Measurements from ENCODE around the gene CXXC5. TPM values are rescaled to one million over a fixed set of nuclear protein-coding genes. Genes with fewer than 3 reads are reported as not detected.

CXXC5 gene
- total and polyA plus RNA-seq, 2 of the 4 experiments (the other 2 are of a cell fraction): 24.9 to 35.7 TPM

- Histone ChIP-seq H2BK5ac (ENCODE audit: low read depth, low read length, poor library complexity, severe bottlenecking) (no peak overlapping the region), H4K8ac (ENCODE audit: low read depth in 2 of 2, low read length in 2 of 2) (peak overlapping the region in 1 of 2 experiments; percentile 60; a peak in 1 of 4 replicates), H3K79me1 (ENCODE audit: low read depth in 1 of 2, low read length in 2 of 2) (peaks cover 30 to 90% of the 10 kb centered on the region in 2 experiments), H2BK15ac (ENCODE audit: low read depth, low read length) (no peak overlapping the region), H2BK20ac (ENCODE audit: low read depth, low read length) (no peak overlapping the region; the same call in 1 of the 2 replicates), H3K4me2 (ENCODE audit: low read depth, low read length) (no peak overlapping the region), H3K4me3 (ENCODE audit: insufficient read depth, low read depth, low read length) (no peak overlapping the region), H3K18ac (ENCODE audit: low read depth, low read length) (no peak overlapping the region), H2BK120ac (ENCODE audit: low read depth, low read length) (peak overlapping the region; percentile 0; the same call in 1 of the 2 replicates), H4K91ac (ENCODE audit: insufficient read depth, low read depth, low read length) (no peak overlapping the region), H3K27me3 (ENCODE audit: control insufficient read depth, insufficient read depth, low read length) (no peaks in the 10 kb centered on the region), H3K27ac (ENCODE audit: insufficient read depth, low read length) (no peak overlapping the region), H2AK9ac (replicated peaks; ENCODE audit: low read depth, low read length, poor library complexity) (peak overlapping the region; percentile 67), H3K4ac (ENCODE audit: low read depth, low read length) (peak overlapping the region; percentile 2), H3K14ac (replicated peaks; ENCODE audit: low read depth, low read length) (no peak overlapping the region), H2AK5ac (ENCODE audit: low read depth, low read length) (peak overlapping the region; percentile 86), H3K23ac (ENCODE audit: low read depth, low read length) (0 out of 2 replicates have a peak overlapping the region, but pooled peaks have one; percentile 13), H2AFZ (replicated peaks; ENCODE audit: low read length, poor library complexity) (peak overlapping the region; percentile 69), H4K20me1 (ENCODE audit: insufficient read depth, low read length) (peaks cover 28% of the 10 kb centered on the region), H4K5ac (ENCODE audit: low read depth, low read length) (no peak overlapping the region), H3K9ac (ENCODE audit: low read depth, low read length) (no peak overlapping the region), H3K36me3 (ENCODE audit: control insufficient read depth, insufficient read depth, low read length) (peaks cover 3% of the 10 kb centered on the region; the same call in 1 of the 2 replicates), H3K56ac (ENCODE audit: extremely low read depth, insufficient read depth, low read length) (no peak overlapping the region), H3K9me1 (ENCODE audit: insufficient read depth, low read length) (peaks cover 32% of the 10 kb centered on the region), H3K9me3 (ENCODE audit: control insufficient read depth, insufficient read depth, low read length) (no peaks in the 10 kb centered on the region), H3K4me1 (ENCODE audit: control insufficient read depth, insufficient read depth, low read length) (peaks cover 30% of the 10 kb centered on the region)
- dilution Hi-C loops (cut with HindIII; ENCODE audit: low sequenced_read_pairs, unreplicated experiment) (no loop called here), intact Hi-C loops (cut with micrococcal nuclease) (no loop called here), in situ Hi-C loops (cut with MboI; ENCODE audit: low sequenced_read_pairs) (no loop called here)
- no TSS peak for BruUV-seq (replicated peaks)
- POLR2A ChIA-PET (ENCODE audit: unreplicated experiment): no interaction called here
- no peak for DNase-seq
- TF ChIP-seq NFE2L2 (IDR thresholded peaks at IDR 0.05; ENCODE audit: low read depth, low read length): no peak
- TF ChIP-seq BHLHE40 (IDR thresholded peaks at IDR 0.05; ENCODE audit: low read depth, low read length): no peak
- peak; percentile 33 for TF ChIP-seq CTCF (conservative IDR thresholded peaks at IDR 0.05; ENCODE audit: low read depth, low read length)
- no peak for TF ChIP-seq MAZ (IDR thresholded peaks at IDR 0.05; ENCODE audit: borderline replicate concordance, low read depth, low read length)
- no peak for TF ChIP-seq USF2 (IDR thresholded peaks at IDR 0.05; ENCODE audit: low read depth, low read length)
- 83% methylated on average over 6 of the region's 16 CpGs; no CpG with 5 or more reads in 1 of the 2 experiments for WGBS, 2 experiments (ENCODE audit: extremely low coverage in 2 of 2, insufficient read length in 1 of 2)
- CTCF ChIA-PET: no interaction called here
- no peak for ATAC-seq (ENCODE audit: low read depth)
Observed at GRCh38 chr5:139670369-139671095, 22.4 kb downstream of the CXXC5 start.

Data from IMR-90 (cell line).